ENCODE results near the gene SLC22A16.

SLC22A16 gene

GRCh38 chr6:110399219-110400071 lies 77.0 kb downstream of the SLC22A16 start:
- peak; percentile 61 for DNase-seq

DNA sequence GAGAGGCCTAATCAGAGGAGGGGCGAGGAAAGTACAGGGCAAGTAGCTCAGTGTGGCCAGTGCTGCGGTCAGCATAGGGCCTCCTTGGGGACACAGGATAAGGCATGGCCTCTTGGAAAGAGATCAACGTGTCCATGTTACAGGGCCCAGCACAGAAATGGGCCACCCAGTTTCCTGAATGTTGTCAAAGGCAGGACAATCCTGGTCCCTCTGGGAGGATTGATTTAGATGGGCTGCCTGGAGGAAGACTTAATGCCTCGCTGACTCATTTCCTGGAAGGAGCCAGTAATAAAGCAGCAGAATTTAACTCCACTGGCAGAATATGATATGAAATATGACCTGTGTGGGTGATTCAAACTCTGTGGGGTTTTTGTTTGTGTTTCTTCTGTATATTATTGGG lies 77.6 kb downstream of the SLC22A16 start:
- DNase-seq = no peak

GRCh38 chr6:110395221-110395620 lies 81.2 kb downstream of the SLC22A16 start:
- no peak for DNase-seq

GRCh38 chr6:110394409-110394808 lies 82.0 kb downstream of the SLC22A16 start:
- DNase-seq = no peak

- DNase-seq = no peak
These were observed 83.7 kb downstream of the SLC22A16 start for GRCh38 chr6:110392727-110393126.

DNA sequence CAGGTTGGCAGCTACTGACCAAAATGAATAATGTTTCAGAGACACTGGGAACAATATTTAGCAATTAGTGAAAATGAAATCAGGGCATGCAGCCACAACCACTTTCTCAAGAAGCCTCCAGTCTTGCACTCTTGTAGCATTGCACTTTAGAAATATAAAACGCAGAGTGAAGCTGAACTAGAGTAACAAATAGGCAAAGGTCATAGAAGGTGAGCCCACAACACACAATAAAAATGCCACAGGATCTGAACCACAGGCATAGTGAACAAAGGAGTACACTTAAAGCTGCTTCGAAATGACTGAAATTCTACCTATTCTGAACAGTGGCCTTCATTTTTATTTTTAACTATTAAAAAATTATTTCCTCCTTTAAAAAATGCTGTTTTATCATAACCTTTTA lies 86.0 kb downstream of the SLC22A16 start:
- no peak for DNase-seq

- no peak for DNase-seq
These were observed 86.6 kb downstream of the SLC22A16 start for GRCh38 chr6:110389689-110390382.

- DNase-seq = no peak
These were observed 88.4 kb downstream of the SLC22A16 start for GRCh38 chr6:110387986-110388385.

- no peak for DNase-seq
These were observed 91.0 kb downstream of the SLC22A16 start for GRCh38 chr6:110385458-110385863.

DNA sequence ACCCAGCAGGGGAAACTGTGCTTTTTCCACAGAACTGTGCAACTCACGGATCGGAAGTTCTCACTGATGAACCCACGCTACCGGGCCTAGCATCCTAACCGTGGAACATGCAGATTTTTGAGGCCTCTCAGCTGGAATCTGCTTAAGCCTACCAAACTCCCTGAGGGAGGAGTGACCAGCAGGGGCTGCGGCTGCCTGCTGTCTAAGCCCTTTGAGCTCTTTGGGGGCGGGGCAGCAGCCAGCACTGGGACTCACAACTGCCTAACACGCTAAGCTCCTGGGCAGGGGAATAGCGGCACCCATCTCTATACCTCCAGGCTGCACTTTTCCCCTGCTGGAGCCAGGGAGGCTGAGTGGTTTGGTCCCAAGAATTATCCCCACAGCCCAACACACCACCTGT lies 97.9 kb downstream of the SLC22A16 start:
- DNase-seq = peak; percentile 40
